GM12801 (cell line): ENCODE results near the gene METTL25B.

Source experiments
- TF ChIP-seq, protein P1 (sequence below): IDR thresholded peaks from one replicate; pipeline ENCODE4 v1.5.1; 2011; ENCODE audit warnings: control low read depth; ENCODE audit not compliant: insufficient read length; ENCODE audit errors: extremely low read depth

METTL25B gene

DNA sequence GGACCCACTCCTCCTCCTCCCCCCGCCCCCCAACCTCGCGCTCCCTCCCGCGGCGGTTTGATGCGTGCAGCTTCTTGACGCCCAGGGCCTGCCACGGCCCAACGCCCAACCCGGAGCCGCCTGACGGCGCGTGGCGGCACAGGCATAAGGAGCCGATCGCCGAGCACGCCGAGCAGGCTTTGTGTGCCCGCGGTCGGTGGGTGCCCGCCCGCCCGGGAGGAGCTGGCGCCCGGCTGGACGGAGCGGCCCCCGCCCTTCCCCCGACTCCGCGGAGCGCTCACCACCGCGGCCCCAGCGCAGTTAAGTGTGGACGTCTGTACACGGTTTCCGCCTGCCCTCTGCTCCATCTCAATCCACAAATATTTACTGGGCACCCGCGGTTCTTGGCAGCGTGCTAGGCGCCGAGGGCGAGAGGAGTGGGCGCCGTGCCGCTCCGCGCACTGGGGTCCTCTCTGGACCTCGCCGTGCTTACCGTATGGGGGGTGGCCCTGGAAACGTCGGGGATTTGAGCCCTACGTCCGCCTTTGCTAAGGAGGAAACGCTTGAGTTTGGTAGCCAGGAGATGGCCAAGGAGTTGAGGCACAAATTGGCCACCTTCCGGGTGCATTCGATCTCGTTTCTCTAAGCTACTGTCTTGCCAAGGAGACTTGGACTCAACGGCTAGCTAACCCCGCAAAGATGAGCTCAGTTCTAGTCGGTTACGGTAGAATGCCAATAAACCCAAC is 23.6 kb downstream of the METTL25B start:
- TF ChIP-seq, protein P1, sequence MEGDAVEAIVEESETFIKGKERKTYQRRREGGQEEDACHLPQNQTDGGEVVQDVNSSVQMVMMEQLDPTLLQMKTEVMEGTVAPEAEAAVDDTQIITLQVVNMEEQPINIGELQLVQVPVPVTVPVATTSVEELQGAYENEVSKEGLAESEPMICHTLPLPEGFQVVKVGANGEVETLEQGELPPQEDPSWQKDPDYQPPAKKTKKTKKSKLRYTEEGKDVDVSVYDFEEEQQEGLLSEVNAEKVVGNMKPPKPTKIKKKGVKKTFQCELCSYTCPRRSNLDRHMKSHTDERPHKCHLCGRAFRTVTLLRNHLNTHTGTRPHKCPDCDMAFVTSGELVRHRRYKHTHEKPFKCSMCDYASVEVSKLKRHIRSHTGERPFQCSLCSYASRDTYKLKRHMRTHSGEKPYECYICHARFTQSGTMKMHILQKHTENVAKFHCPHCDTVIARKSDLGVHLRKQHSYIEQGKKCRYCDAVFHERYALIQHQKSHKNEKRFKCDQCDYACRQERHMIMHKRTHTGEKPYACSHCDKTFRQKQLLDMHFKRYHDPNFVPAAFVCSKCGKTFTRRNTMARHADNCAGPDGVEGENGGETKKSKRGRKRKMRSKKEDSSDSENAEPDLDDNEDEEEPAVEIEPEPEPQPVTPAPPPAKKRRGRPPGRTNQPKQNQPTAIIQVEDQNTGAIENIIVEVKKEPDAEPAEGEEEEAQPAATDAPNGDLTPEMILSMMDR: no peak

DNA sequence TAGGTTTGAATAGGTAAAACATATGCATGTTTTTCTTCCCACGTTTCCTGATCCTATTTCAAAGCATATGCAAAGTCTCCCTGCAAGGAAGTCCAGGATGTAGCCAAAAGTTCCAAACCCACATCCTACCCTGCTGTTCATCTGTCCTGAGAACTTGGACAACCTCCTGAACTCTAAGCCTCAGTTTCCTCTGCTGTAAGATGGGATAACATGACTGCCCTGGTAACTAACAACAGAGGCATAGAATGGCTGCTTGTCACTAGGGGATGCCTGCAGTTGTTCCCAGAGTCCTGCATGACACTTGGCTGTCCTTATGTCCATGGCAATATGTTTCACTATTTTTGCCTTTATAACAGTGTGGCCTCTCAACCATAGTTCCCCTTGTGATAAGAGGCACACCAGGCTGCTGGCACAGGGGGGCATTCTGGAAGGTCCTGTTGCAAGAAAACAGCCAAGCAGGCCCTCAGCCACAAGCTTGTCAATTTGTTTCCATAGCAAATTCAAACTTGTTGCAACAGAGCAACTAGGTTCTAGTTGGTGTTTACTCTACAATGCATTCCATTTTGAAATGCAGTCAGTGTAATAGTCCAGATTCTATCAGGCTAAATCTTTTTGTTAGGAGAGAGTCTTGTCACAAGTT is 24.7 kb downstream of the METTL25B start:
- TF ChIP-seq, protein P1: no peak

DNA sequence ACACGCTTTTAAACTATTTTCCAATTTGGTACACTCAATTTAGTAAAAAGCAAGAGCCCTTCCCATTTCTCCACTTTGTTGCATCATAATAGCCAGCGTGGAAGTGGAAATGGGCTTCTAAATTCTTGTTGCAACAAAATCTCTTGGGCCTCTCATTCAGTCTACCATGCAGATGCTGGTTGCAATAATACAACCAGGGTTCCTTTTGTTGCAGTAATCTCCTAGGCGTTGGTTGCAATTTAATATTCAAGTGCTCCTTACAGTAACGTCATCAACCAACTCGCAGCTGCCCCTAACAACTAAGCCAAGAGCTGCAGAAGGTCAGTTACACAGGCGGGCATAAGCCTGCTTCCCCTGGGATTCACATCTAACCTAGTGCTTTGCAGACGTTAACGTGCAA is 25.9 kb downstream of the METTL25B start:
- TF ChIP-seq, protein P1: no peak

DNA sequence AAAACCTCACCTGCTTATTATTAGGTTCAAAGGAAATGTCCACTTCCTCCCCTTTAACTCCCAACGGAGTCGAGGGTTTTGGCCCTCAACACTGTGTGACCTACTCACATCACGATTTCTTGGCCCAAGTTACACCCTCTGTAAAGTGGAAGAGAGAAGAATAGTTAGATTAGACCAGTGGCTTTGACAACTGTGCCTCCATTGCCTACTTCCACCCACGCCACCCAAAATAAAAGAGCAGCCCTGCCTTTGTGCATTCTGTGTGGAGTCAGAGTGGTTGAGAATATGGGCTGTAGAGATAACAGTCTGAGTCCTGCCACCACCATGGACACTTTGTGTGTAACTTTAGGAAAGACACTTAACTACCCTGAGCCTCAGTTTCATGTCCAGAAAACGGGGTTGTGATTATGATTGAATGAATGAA is 27.3 kb downstream of the METTL25B start:
- TF ChIP-seq, protein P1: no peak

DNA sequence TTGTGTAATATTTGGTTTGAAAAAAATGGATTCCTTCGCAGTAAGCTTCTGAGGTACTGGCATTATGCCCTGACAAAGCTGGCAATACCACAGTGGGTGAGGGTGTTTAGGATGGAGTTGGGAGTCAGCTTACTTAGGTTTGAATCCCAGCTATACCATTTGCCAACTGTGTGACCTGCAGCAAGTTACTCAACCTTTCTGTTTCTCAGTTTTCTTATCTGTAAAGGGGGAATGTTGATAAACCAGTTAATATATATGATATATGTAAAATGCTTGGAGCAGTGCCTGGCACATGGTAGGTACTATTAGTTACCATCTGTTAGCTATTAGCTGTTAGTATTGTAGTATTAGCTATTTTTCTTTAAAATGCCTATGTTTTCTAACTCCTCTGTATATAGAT is 28.1 kb downstream of the METTL25B start:
- TF ChIP-seq, protein P1: no peak

DNA sequence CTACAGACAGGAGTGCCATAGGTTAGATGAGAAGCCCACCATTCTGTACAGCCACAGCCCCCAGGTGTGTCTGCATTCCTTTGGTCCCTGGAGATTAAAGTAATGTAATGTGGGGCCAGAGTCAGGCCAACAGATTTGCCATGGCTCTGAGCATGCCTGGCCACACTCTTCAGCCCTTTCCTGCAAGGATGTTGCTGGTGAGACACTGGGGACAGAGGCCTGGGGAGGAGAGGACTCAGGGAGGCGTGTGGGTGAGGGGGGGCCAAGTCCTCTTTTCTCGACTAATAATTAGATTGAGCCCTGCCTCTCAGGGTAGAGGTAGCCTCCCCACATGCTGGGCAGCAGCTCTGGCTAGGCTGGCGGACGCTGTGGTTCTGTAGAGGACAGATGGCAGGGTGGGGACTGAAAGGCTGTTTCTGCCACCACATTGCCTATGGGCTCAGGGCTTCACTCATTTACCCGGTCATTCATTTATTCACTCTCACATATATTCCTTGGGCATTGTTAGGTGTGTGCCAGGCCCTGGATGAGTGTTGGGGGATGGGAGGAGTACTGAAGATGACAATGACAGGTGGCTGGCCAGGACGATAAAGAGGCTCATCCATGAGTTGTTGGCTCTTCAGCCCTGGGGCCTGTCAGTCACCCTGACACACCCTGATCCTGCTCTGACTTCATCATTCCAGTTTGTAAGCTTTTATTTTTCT is 32.0 kb downstream of the METTL25B start:
- TF ChIP-seq, protein P1: no peak

DNA sequence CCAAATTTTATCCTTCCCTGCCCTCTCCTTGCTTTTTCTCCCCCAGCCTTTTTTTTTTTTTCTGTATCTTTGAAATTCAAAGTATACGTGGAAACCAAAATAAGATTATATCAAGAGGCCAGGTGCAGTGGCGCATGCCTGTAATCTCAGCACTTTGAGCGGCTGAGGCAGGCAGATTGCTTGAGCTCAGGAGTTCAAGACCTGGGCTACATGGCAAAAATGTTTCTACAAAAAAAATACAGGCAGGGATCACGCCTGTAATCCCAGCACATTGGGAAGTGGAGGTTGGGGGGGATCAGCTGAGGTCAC is 32.5 kb downstream of the METTL25B start:
- TF ChIP-seq, protein P1: no peak
